A549 (cell line): ENCODE results near the gene KLF16. TPM values are rescaled to one million over a fixed set of nuclear protein-coding genes. Genes with fewer than 3 reads are reported as not detected.

Source experiments
- ATAC-seq, 2 experiments: fragments of 200-7000 bp in 1 of 2; fragments of >200 bp in 1 of 2; cut with Nextera tagmentation in 1 of 2; cut with Tn5 transposase in 1 of 2; 3 replicates each; pipeline versions ENCODE4 v1.8.0 to v1.9.1; 2018 to 2020; ENCODE audit warnings: mild to moderate bottlenecking in 1 of 2, moderate library complexity in 1 of 2
- CTCF ChIA-PET: fragments of 300-600 bp; sonication (Branson Sonifier 250); formaldehyde crosslinking; extraction: SDS; loops from one replicate; lab custom pipeline; 2021; ENCODE audit warnings: antibody characterized with exemption, inconsistent platforms; lab: Yijun Ruan, JAX
- POLR2A ChIA-PET: fragments of 350-600 bp; formaldehyde crosslinking; extraction: SDS; loops from one replicate; lab custom pipeline; 2021; ENCODE audit warnings: antibody characterized with exemption, inconsistent platforms; lab: Yijun Ruan, JAX
- DNase-seq, 2 experiments: peaks; one replicate each; pipeline versions ENCODE4 v3.0.0 to v3.0.0-alpha.2; 2011 to 2016; ENCODE audit warnings: low read depth in 1 of 2, low spot score in 1 of 2
- FAIRE-seq: peaks from 2 replicates; lab custom pipeline; 2011; peaks lifted over from hg19 to GRCh38; lab: Jason Lieb, UNC
- H3K27ac ChIP-seq, 2 experiments: fragments of >200 bp; sonication (Bioruptor Twin); formaldehyde crosslinking; 3 replicates each; pipeline ENCODE4 v1.5.1; 2016 to 2017
- H3K4me1 ChIP-seq: fragments of >200 bp; sonication (Bioruptor Twin); formaldehyde crosslinking; 3 replicates; pipeline ENCODE4 v1.6.1; 2016
- H3K4me2 ChIP-seq: fragments of >200 bp; sonication (Bioruptor Twin); formaldehyde crosslinking; 3 replicates; pipeline ENCODE4 v1.6.1; 2016
- H3K4me3 ChIP-seq: fragments of >200 bp; sonication (Bioruptor Twin); formaldehyde crosslinking; 3 replicates; pipeline ENCODE4 v1.5.1; 2016
- H3K9me3 ChIP-seq: fragments of >200 bp; sonication (Bioruptor Twin); formaldehyde crosslinking; 3 replicates; pipeline ENCODE4 v1.6.1; 2016
- BHLHE40 ChIP-seq: IDR thresholded peaks from 2 replicates; pipeline ENCODE4 v1.6.1; 2012; ENCODE audit warnings: low read depth, low read length, inconsistent platforms
- CEBPB ChIP-seq, 2 experiments: fragments of >200 bp in 1 of 2; sonication (Bioruptor Twin) in 1 of 2; formaldehyde crosslinking in 1 of 2; IDR thresholded peaks; 2 replicates each; pipeline ENCODE4 v1.6.1; 2012 to 2016
- EHF ChIP-seq: fragments of 250-450 bp; sonication (Bioruptor Pico); IDR thresholded peaks from 2 replicates; pipeline ENCODE4 v1.5.0; 2020; ENCODE audit warnings: mild to moderate bottlenecking
- HOXB13 ChIP-seq: fragments of 250-450 bp; sonication (Bioruptor Pico); IDR thresholded peaks from 2 replicates; pipeline ENCODE4 v1.5.0; 2020; ENCODE audit warnings: low read depth, mild to moderate bottlenecking, moderate library complexity
- JUN ChIP-seq, 2 experiments: fragments of >200 bp; sonication (Bioruptor Twin); formaldehyde crosslinking; IDR thresholded peaks; 2 replicates in 1 of 2; 3 replicates in 1 of 2; pipeline ENCODE4 v1.6.1; 2016 to 2017
- KDM1A ChIP-seq: fragments of 200-600 bp; sonication (generic); IDR thresholded peaks from 2 replicates; pipeline ENCODE4 v1.6.1; 2016; ENCODE audit warnings: low read depth, mild to moderate bottlenecking
- POLR2A ChIP-seq: IDR thresholded peaks from 2 replicates; pipeline ENCODE4 v1.6.1; 2012; ENCODE audit warnings: mild to moderate bottlenecking, low read length
- REST ChIP-seq: fragments of 200-600 bp; sonication (generic); IDR thresholded peaks from 2 replicates; pipeline ENCODE4 v1.6.1; 2016; ENCODE audit warnings: antibody characterized with exemption, mild to moderate bottlenecking, moderate library complexity
- SMC3 ChIP-seq: fragments of >200 bp; sonication (Bioruptor Twin); formaldehyde crosslinking; IDR thresholded peaks from 3 replicates; pipeline ENCODE4 v1.6.1; 2018; ENCODE audit warnings: inconsistent platforms
- ZFP36 ChIP-seq: fragments of 450-650 bp; IDR thresholded peaks from 2 replicates; pipeline ENCODE4 v1.6.1; 2014; ENCODE audit warnings: borderline replicate concordance; ENCODE audit not compliant: partially characterized antibody
- ZSCAN20 ChIP-seq: fragments of 250-450 bp; sonication (Bioruptor Pico); IDR thresholded peaks from 2 replicates; pipeline ENCODE4 v1.8.0; 2022; ENCODE audit warnings: mild to moderate bottlenecking, moderate library complexity
- WGBS: methylation state at CpG from one replicate; pipeline ENCODE4 v1.1.6; 2017; ENCODE audit errors: missing lambda C conversion rate; 5-methylcytosine and 5-hydroxymethylcytosine counted together
- polyA plus RNA-seq, 4 experiments: library from polyadenylated mRNA; depleted of rRNA in 3 of 4; stranded (reverse); fragments of >200 nt; fragmentation: RNase III in 1 of 4; extraction: RNeasy Plus Mini Kit Qiagen cat#74134 plus additional on column Dnase treatment in 1 of 4; gene quantifications; 2 replicates in 3 of 4; 3 replicates in 1 of 4; pipeline ENCODE4 v1.2.3, GENCODE V29; 2011 to 2017
- TF ChIP-seq, protein P1 (sequence below): fragments of >200 bp; sonication (Bioruptor Twin); formaldehyde crosslinking; IDR thresholded peaks from 3 replicates; pipeline ENCODE4 v1.5.1; 2016

Gene KLF16
- polyA plus RNA-seq, 2 of the 4 experiments (the other 2 are of a cell fraction), result 5.8 to 25.7 TPM

- no peak for TF ChIP-seq EHF (CRISPR knock-in tag)
- TF ChIP-seq, all 56 proteins: peak for 0
Measured at GRCh38 chr19:1904860-1905109, 41.4 kb upstream of the KLF16 start (continued).

GRCh38 chr19:1902923-1903322 lies 39.5 kb upstream of the KLF16 start:
- no peak for ATAC-seq
- WGBS, result 81% methylated on average over 6 of the region's 6 CpGs
- H3K4me3 ChIP-seq, result no peak overlapping the region
- POLR2A ChIA-PET, result no interaction called here
- no peak for DNase-seq
- H3K27ac ChIP-seq, result no peak overlapping the region
- TF ChIP-seq ZSCAN20 (CRISPR knock-in tag) (no peak), CEBPB (IDR thresholded peaks at IDR 0.05) (0 out of 4 replicates have a peak, but pooled peaks of 1 of the 2 experiments have one; percentile 13)
- peaks cover 15% of the 10 kb centered on the region; the same call in 1 of the 3 replicates for H3K4me1 ChIP-seq
- no peak for FAIRE-seq
- no peak overlapping the region for H3K4me2 ChIP-seq
- CTCF ChIA-PET, result interaction anchor here (0.6 kb wide), 1 partner anchor 214 kb away, joined by 3 read pairs; no protein-coding TSS in a partner anchor
- no peaks in the 10 kb centered on the region for H3K9me3 ChIP-seq

GRCh38 chr19:1901940-1902404 lies 38.6 kb upstream of the KLF16 start:
- H3K4me3 ChIP-seq, result no peak overlapping the region
- DNase-seq (no peak), ATAC-seq (no peak), FAIRE-seq (no peak)
- ChIA-PET CTCF (interaction anchor here (0.6 kb wide), 1 partner anchor 213 kb away, joined by 3 read pairs; no protein-coding TSS in a partner anchor), POLR2A (no interaction called here)
- peaks cover 15% of the 10 kb centered on the region; the same call in 1 of the 3 replicates for H3K4me1 ChIP-seq
- WGBS, result 86% methylated on average over 16 of the region's 16 CpGs
- no peak for TF ChIP-seq HOXB13
- TF ChIP-seq POLR2A, result no peak
- TF ChIP-seq ZFP36, result no peak
- H3K9me3 ChIP-seq, result no peaks in the 10 kb centered on the region
- no peak overlapping the region for H3K4me2 ChIP-seq
- H3K27ac ChIP-seq, result no peak overlapping the region

- no peak for TF ChIP-seq JUN (IDR thresholded peaks at IDR 0.05)
- TF ChIP-seq BHLHE40, result no peak
- TF ChIP-seq, protein P1, sequence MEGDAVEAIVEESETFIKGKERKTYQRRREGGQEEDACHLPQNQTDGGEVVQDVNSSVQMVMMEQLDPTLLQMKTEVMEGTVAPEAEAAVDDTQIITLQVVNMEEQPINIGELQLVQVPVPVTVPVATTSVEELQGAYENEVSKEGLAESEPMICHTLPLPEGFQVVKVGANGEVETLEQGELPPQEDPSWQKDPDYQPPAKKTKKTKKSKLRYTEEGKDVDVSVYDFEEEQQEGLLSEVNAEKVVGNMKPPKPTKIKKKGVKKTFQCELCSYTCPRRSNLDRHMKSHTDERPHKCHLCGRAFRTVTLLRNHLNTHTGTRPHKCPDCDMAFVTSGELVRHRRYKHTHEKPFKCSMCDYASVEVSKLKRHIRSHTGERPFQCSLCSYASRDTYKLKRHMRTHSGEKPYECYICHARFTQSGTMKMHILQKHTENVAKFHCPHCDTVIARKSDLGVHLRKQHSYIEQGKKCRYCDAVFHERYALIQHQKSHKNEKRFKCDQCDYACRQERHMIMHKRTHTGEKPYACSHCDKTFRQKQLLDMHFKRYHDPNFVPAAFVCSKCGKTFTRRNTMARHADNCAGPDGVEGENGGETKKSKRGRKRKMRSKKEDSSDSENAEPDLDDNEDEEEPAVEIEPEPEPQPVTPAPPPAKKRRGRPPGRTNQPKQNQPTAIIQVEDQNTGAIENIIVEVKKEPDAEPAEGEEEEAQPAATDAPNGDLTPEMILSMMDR, result no peak
- TF ChIP-seq SMC3, result no peak
- H3K4me2 ChIP-seq, result no peak overlapping the region
- no peaks in the 10 kb centered on the region for H3K9me3 ChIP-seq
- 0 out of 3 replicates have a peak, but pooled peaks cover 7% of the 10 kb centered on the region for H3K4me1 ChIP-seq
- H3K4me3 ChIP-seq, result no peak overlapping the region
- 84% methylated on average over 12 of the region's 13 CpGs for WGBS
- no peak for DNase-seq
- ChIA-PET CTCF (interaction anchor here (0.6 kb wide), 2 partner anchors 85 to 130 kb away, joined by 3 to 6 read pairs; no protein-coding TSS in a partner anchor), POLR2A (no interaction called here)
- no peak for ATAC-seq
- no peak overlapping the region for H3K27ac ChIP-seq
- FAIRE-seq, result no peak
Measured at GRCh38 chr19:1896508-1896907, 33.1 kb upstream of the KLF16 start.

- ATAC-seq (no peak), FAIRE-seq (no peak), DNase-seq (no peak)
- WGBS, result 84% methylated on average over 17 of the region's 17 CpGs
- no peak overlapping the region for H3K4me2 ChIP-seq
- 0 out of 3 replicates have a peak, but pooled peaks cover 7% of the 10 kb centered on the region for H3K4me1 ChIP-seq
- no peak overlapping the region for H3K27ac ChIP-seq
- TF ChIP-seq REST, result no peak
- TF ChIP-seq KDM1A, result no peak
- ChIA-PET CTCF (no interaction called here), POLR2A (no interaction called here)
- no peak overlapping the region for H3K4me3 ChIP-seq
- H3K9me3 ChIP-seq, result no peaks in the 10 kb centered on the region
Measured at GRCh38 chr19:1893791-1894190, 30.4 kb upstream of the KLF16 start.
